SK-N-SH treated with all-trans-retinoic acid at 6 μM for 48 hours (cell line): ENCODE data around the gene CCDC30.
"Not testable (repeated sequence)": the region's sequence is repeated elsewhere in the genome, so short reads cannot be mapped to it uniquely, and the experiment has no call there.

Experiments
- ATAC-seq: fragments of 200-7000 bp; cut with Tn5 transposase; 3 replicates; pipeline ENCODE4 v1.9.1; 2020; ENCODE audit warnings: mild to moderate bottlenecking, moderate library complexity
- BACH2 ChIP-seq: fragments of 250-450 bp; sonication (Bioruptor Pico); IDR thresholded peaks from 2 replicates; pipeline ENCODE4 v1.9.0; 2021; ENCODE audit warnings: mild to moderate bottlenecking, borderline replicate concordance
- CSDC2 ChIP-seq: fragments of 250-450 bp; sonication (Bioruptor Pico); IDR thresholded peaks from 2 replicates; pipeline ENCODE4 v1.5.0; 2020; ENCODE audit warnings: mild to moderate bottlenecking, moderate library complexity
- CSRNP3 ChIP-seq: fragments of 250-450 bp; sonication (Bioruptor Pico); IDR thresholded peaks from 2 replicates; pipeline ENCODE4 v1.5.1; 2021; ENCODE audit warnings: mild to moderate bottlenecking, moderate library complexity
- GLIS3 ChIP-seq: fragments of 250-450 bp; sonication (Bioruptor Pico); IDR thresholded peaks from 2 replicates; pipeline ENCODE4 v1.5.0; 2020; ENCODE audit warnings: mild to moderate bottlenecking, moderate library complexity
- ISL1 ChIP-seq: fragments of 250-450 bp; sonication (Bioruptor Pico); IDR thresholded peaks from 2 replicates; pipeline ENCODE4 v2.1.2; 2022; ENCODE audit warnings: mild to moderate bottlenecking, moderate library complexity
- OSR1 ChIP-seq: fragments of 250-450 bp; sonication (Bioruptor Pico); IDR thresholded peaks from 2 replicates; pipeline ENCODE4 v1.8.0; 2022; ENCODE audit warnings: moderate library complexity, mild to moderate bottlenecking, inconsistent platforms
- PATZ1 ChIP-seq: fragments of 250-450 bp; sonication (Bioruptor Pico); IDR thresholded peaks from 2 replicates; pipeline ENCODE4 v1.8.0; 2020; ENCODE audit warnings: mild to moderate bottlenecking, moderate library complexity, borderline replicate concordance
- POU6F1 ChIP-seq: fragments of 250-450 bp; sonication (Bioruptor Pico); IDR thresholded peaks from 2 replicates; pipeline ENCODE4 v1.8.0; 2021; ENCODE audit warnings: low read depth, mild to moderate bottlenecking, moderate library complexity, borderline replicate concordance
- PPARA ChIP-seq: fragments of 250-450 bp; sonication (Bioruptor Pico); IDR thresholded peaks from 2 replicates; pipeline ENCODE4 v1.5.0; 2020; ENCODE audit warnings: mild to moderate bottlenecking, borderline replicate concordance
- RARB ChIP-seq: fragments of 250-450 bp; sonication (Bioruptor Pico); IDR thresholded peaks from 2 replicates; pipeline ENCODE4 v1.8.0; 2021; ENCODE audit warnings: mild to moderate bottlenecking, moderate library complexity
- SNAI2 ChIP-seq: fragments of 250-450 bp; sonication (Bioruptor Pico); IDR thresholded peaks from 2 replicates; pipeline ENCODE4 v1.5.0; 2020; ENCODE audit warnings: mild to moderate bottlenecking, moderate library complexity
- TOX ChIP-seq: fragments of 250-450 bp; sonication (Bioruptor Pico); IDR thresholded peaks from 2 replicates; pipeline ENCODE4 v1.8.0; 2021; ENCODE audit warnings: mild to moderate bottlenecking, moderate library complexity, borderline replicate concordance
- TSHZ2 ChIP-seq: fragments of 250-450 bp; sonication (Bioruptor Pico); IDR thresholded peaks from 2 replicates; pipeline ENCODE4 v1.5.0; 2020; ENCODE audit warnings: mild to moderate bottlenecking, moderate library complexity
- ZC3H10 ChIP-seq: fragments of 250-450 bp; sonication (Bioruptor Pico); IDR thresholded peaks from 2 replicates; pipeline ENCODE4 v1.5.1; 2021; ENCODE audit warnings: mild to moderate bottlenecking, moderate library complexity
- ZFP3 ChIP-seq: fragments of 250-450 bp; sonication (Bioruptor Pico); IDR thresholded peaks from 2 replicates; pipeline ENCODE4 v1.5.0; 2020; ENCODE audit warnings: mild to moderate bottlenecking, moderate library complexity
- ZFP30 ChIP-seq: fragments of 450-650 bp; formaldehyde crosslinking; IDR thresholded peaks from 2 replicates; pipeline ENCODE4 v1.5.0; 2022; ENCODE audit warnings: mild to moderate bottlenecking, moderate library complexity
- ZNF565 ChIP-seq: fragments of 450-650 bp; formaldehyde crosslinking; conservative IDR thresholded peaks from 2 replicates; pipeline ENCODE4 v1.5.0; 2020; ENCODE audit warnings: low read depth, mild to moderate bottlenecking, moderate library complexity
- ZNF70 ChIP-seq: fragments of 450-650 bp; formaldehyde crosslinking; IDR thresholded peaks from 2 replicates; pipeline ENCODE4 v1.5.0; 2020; ENCODE audit warnings: mild to moderate bottlenecking, moderate library complexity
- ZNF8 ChIP-seq: fragments of 450-650 bp; formaldehyde crosslinking; IDR thresholded peaks from 2 replicates; pipeline ENCODE4 v1.5.0; 2020; ENCODE audit warnings: mild to moderate bottlenecking, moderate library complexity
- TF ChIP-seq, protein P1 (sequence below): fragments of 250-450 bp; sonication (Bioruptor Pico); IDR thresholded peaks from 2 replicates; pipeline ENCODE4 v1.5.1; 2020; ENCODE audit warnings: low read depth, mild to moderate bottlenecking, moderate library complexity

Gene CCDC30

DNA sequence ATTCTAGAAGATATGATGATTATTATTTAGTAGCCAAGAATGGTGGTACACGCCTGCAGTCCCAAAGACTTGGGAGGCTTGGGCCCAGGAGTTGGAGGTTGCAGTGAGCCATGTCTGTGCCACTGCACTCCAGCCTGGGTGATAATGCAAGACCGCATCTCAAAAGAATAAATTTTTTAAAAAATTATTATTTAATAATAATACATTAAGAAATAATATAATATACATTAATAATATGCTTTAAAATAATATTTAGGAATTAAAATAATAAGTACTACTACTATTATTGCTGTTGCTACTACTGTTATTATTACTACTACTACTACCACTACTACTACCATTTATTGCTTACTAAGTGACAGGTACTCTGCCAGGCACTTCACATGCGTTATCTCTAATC lies 27.2 kb downstream of the CCDC30 start (continued):
- TF ChIP-seq TSHZ2 (CRISPR knock-in tag) (no peak), SNAI2 (CRISPR knock-in tag) (no peak)
- TF ChIP-seq, protein P1, sequence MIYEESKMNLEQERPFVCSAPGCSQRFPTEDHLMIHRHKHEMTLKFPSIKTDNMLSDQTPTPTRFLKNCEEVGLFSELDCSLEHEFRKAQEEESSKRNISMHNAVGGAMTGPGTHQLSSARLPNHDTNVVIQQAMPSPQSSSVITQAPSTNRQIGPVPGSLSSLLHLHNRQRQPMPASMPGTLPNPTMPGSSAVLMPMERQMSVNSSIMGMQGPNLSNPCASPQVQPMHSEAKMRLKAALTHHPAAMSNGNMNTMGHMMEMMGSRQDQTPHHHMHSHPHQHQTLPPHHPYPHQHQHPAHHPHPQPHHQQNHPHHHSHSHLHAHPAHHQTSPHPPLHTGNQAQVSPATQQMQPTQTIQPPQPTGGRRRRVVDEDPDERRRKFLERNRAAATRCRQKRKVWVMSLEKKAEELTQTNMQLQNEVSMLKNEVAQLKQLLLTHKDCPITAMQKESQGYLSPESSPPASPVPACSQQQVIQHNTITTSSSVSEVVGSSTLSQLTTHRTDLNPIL: no peak
- TF ChIP-seq, all 23 proteins: peak for 0

DNA sequence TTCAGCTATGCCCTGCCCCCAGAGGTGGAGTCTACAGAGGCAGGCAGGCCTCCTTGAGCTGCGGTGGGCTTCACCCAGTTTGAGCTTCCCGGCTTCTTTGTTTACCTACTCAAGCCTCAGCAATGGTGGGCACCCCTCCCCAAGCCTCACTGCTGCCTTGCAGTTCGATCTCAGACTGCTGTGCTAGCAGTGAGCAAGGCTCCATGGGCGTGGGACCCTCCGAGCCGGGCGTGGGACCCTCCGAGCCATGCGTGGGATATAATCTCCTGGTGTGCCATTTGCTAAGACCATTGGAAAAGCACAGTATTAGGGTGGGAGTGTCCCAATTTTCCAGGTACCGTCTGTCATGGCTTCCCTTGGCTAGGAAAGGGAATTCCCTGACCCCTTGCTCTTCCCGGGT lies 38.9 kb downstream of the CCDC30 start:
- not testable (repeated sequence) for ATAC-seq

DNA sequence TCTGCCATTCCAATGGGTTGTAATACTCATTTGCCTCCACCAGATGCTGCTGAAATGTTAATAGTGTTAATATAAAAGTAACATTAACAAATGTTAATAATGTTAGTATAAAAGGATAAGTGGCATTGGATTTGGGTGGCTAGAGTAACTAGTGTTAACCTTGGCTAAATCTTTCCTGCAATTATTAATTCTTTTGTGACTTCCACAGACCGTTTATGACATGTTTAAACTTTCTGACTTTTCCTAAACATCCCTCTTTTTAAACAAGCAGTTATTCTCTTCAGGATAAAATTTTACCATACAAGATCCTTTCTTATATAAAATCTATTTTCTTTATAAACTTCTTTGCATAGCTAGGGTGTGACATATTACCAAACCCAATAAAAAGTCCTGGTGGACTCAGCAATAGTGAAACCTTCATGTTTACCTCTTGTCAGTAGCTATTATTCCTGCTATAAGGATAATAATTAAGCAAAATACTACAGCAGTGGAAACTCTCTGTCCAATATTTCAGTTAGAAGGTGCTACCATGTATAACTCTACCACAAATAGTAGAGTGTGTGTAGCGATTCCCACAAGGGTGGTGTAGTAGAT lies 41.5 kb downstream of the CCDC30 start:
- TF ChIP-seq ZC3H10: no peak
- TF ChIP-seq, protein P1: no peak
- no peak for TF ChIP-seq ISL1
- TF ChIP-seq ZFP30 (CRISPR knock-in tag): no peak
- TF ChIP-seq PATZ1 (CRISPR knock-in tag): no peak
- TF ChIP-seq ZNF8 (CRISPR knock-in tag): no peak
- TF ChIP-seq PPARA (CRISPR knock-in tag): no peak
- TF ChIP-seq POU6F1 (CRISPR knock-in tag): no peak
- no peak for TF ChIP-seq CSRNP3 (CRISPR knock-in tag)
- no peak for TF ChIP-seq GLIS3
- TF ChIP-seq ZFP3 (CRISPR knock-in tag): no peak
- TF ChIP-seq BACH2 (CRISPR knock-in tag): no peak
- TF ChIP-seq ZNF70 (CRISPR knock-in tag): no peak
- no peak for TF ChIP-seq CSDC2 (CRISPR knock-in tag)
- TF ChIP-seq TOX (CRISPR knock-in tag): no peak
- no peak for TF ChIP-seq ZNF565
- TF ChIP-seq OSR1: no peak
- TF ChIP-seq SNAI2 (CRISPR knock-in tag): no peak
- no peak for TF ChIP-seq RARB (CRISPR knock-in tag)
- ATAC-seq: no peak
